Left hindlimb (tissue), 1 donor: Measurements from ENCODE around the gene SCN5A.

ENCODE experiments used
- DNase-seq: peaks from one replicate; pipeline ENCODE4 v3.0.0-alpha.2; 2018

The SCN5A gene

DNA sequence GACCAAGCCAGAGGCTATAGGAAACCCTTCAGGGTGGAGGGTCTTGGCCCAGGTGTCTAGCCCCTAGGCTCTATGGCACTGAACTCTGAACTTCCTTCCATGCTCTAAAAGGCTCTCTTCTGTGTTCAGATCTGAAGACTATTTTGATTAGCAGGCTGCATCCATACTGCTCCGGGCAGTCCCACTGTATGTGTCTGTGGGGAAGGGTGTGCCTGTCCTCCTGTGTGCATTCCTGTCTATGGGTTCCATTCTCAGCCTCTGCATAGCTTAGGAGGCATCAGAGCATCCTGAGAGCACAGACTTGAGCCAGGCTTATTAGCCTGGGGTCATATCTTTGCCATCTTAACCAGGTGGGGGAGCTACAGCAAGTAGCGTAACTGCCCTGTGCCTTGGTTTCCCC lies 115.3 kb downstream of the SCN5A start:
- no peak for DNase-seq

DNA sequence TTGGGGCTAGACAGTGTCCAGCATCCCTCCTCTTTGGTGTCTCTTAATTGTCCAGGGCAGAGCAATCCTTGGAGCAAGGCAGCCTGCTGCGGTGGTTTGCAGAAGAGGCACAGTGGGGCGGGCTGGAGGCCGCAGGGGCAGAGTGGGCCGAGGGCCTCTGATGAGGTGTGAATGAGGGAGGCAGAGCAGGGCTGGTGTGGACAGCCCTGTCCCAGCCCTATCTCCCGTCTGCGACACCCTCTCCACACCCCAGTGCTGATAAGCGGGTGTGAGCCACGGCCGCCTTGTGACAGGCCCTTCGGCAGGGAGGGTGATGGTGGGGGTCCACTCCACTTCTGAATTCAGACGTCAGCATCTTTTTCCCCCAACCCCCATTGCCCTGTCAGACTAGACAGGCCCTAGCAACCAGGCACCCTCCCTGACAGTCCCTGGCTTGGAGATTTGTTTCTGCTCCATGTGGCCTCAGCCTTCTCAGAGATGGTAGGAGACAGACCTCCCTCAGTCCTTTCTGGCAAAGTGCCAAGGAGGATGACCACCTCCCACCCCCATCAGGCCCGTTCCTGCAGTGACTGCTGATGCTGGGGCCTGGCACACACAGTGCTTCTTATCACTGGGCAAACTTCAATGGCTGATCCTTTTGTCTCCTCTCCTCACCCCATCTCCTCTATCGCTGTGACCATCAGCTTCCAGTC lies 116.1 kb downstream of the SCN5A start:
- no peak for DNase-seq

DNA sequence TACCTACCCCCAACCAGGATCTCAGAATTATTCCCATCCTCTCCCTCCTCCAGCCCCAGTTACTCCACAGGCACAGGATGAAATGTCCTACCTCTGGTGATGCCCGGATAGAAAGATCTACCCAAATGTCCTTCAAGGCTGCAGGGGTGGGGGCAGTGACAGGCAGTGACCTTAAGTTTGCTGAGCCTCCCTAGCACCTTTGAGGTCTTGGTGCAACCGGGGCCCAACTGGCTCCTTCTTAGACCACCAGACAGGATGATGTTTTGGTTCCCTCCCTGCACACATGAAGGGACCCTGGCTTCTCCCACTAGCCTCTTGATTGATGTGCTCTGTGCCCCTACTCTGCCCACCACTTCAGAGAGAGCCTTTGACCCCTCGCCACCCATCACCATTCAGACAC lies 117.0 kb downstream of the SCN5A start:
- DNase-seq, result no peak

DNA sequence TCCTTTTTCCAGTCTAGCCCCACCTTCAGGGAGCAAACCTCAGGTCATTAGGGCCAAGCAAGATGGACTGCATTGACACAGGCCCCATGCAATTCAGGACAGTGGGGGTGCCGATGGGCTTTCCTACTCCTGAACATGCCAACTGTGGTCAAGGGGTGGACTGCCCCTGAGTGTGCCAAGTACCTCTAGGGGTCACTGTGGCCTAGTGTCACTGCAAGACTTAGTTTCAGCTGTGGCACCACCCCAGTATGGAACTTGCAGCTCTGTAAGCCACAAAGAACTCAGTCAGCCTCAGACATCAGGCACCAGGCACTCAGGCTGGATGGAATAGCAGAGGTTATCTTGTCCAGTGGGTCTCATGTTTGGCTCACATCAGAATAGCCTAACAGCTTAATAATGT lies 121.0 kb downstream of the SCN5A start:
- DNase-seq, result no peak

DNA sequence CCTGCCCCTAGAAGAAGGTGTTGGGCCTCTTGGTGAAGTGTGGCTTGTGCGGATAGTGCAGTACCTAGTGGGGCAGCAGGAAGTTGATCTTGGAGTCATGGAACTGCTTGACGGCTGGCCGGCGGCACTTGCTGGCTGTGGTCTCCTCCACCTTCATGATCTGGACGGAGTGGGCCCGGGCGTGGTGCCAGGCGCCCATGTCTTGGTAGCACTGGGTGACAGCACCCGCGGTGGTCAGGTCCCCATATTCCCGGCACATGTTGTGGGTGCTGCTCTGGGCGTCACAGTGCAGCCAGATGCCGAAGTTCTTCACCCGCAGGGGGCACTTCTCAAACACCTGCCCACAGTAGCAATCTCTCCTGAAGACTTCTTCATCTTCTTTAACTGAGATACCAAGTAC lies 122.7 kb downstream of the SCN5A start:
- DNase-seq, result no peak

DNA sequence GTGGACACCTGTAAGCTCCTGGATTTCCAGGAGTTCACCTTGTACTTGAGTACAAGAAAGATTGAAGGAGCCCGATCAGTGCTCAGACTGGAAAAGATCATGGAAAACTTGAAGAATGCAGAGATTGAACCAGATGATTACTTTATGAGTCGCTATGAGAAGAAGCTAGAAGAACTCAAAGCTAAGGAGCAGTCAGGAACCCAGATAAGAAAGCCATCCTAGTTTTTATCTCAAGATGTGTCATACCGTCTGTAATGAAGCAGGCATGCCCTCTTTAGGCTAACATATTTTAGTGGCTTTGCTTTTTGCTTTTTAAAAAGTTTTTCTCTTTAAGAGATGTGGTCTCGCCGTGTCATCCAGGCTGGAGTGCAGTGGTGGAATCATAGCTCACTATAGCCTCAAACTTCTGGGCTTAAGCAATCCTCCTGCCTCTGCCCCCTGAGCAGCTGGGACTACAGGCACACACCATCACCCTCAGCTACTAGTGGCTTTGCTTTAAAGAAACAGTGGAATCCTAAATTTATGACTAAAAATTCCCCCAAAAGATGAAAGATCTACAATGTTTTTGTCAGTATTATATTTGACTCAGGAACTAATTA lies 125.2 kb downstream of the SCN5A start:
- no peak for DNase-seq

DNA sequence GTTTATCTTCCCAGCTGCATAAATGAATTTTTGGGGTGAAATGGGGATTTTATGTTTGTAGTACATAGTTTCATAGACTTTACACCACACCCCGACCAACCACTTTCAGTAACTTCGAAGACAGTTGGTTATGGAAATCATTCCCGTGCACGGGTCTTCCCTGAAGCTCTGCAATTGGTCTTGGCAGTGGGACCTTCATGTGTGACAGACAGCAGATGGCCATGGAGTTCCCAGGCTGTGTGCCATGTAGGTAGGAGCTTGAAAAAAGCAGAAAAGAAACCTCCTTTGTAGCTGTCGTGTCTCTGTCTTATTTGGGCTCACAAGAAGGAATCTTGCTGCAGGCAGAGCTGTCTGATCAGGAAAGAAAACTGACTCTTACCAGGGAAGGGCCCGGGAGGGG lies 127.5 kb downstream of the SCN5A start:
- DNase-seq, result no peak

DNA sequence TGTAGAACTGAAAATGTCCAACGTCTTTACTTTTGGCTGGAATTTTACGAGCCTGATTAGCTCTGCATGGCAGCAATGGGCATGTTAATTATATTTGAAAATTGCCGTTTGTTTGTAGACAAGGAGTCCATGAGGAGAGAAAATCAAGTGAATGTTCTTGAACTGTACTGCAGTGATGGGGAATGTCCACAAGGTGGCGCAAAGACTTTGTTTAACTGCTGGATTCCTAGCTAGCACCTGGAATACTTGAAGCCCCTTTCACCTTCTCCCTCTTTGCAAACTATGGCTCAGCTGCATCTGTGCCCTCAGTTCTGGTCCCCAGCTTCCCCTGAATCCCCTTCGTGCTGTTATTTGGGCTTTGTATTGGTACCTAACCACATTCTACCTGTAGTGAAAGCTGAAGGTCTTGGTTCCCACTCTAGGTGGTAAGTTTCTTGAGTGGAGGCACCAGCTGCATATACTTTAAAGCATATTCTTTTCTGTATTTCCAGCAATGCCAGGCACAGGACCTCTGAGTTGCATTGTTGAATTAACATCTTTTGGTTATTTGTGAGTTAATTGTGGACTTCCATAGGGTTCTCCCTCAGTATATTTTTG lies 128.0 kb downstream of the SCN5A start:
- DNase-seq, result peak; percentile 47

DNA sequence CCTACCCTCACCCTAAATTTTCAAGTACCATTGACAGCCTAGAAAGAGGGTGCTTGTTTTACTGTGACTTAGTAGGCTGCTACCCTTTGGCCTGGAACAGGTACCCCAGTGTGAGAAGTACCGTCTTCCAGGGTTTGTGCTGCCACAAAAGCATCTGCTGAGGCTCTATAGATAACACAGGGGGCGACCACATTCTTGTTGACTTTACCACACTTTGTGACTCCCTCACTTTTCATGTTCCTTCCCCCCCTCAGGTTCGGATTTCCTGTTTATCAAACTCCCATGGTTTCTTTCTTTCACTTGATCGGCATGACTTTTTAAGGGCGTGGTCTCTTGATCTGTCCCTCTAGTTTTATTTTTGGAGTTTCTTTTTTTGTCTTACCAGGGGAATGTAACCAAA lies 129.8 kb downstream of the SCN5A start:
- no peak for DNase-seq

DNA sequence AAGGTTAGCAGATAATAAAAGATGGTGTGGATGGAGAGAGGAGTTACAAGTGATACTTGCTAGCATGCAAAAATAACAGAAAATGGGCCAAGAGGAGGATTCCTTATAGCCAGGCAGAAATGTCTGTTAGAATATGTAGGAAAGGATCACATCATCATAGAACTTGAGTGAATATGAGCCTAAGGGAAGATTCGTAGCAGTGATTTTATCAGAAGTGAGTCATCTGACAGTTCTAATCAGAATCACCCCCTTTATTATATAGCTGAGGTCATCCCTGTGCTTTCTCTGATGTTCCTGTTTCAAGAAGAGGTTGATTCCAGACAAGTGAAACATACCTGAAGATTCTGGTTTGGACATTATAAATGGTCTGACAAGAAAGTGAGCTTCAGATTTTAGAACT lies 130.5 kb downstream of the SCN5A start:
- no peak for DNase-seq

DNA sequence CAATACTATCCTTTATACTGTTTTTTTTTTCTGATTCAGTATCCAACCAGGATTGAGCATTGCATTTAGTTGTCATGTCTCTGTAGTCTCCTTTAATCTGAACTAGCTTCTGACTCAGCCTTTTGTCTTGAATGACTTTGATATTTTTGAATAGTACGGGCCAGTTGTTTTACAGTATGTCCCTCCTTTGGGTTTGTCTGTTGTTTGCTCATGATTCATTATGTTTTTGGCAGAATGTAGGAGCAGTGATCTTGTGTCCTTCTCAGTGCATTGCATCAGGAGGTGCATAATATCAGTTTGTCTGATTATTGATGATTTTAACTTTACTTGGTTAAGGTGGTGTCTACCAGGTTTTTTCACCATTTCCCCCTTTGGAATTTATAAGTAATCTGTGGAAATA lies 132.8 kb downstream of the SCN5A start:
- no peak for DNase-seq

DNA sequence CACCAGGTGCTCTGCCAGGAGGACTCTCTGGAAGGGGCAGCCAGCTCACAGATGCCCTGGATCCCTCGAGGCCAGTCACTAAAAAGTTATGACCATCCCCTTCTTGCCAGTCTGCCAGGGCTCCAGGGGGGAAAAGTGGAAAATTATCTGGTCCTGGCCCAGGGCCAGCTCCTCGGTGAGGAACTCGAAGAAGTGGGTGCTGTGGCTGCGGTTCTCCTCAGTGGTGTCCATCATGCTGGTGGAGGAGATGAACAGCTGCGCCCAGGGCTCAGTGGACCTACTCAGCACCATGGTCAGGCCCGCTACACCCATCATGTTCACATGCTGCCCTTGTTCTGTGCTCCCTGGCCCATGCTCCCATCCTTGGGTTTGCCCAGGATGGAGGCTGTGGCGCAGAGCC lies 134.1 kb downstream of the SCN5A start:
- DNase-seq, result no peak

DNA sequence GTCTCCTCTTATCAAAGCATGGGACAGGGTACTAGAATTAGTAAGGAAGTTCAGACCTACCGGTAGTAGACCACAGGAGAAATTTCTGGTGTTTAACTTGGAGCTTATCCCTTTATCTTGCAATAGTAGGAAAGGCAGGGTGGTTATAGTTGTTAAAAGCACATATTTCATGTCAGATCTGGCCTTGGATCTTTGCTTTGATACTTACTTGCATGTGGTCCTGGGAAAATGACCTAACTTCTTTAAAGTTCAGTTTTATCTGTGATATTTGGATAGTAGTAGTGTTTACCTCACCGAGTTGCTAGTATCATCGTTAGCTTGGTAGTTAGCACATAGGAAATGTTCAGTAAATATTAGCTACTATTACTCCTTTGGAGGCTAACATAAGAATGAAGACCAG lies 137.9 kb downstream of the SCN5A start:
- DNase-seq, result no peak

DNA sequence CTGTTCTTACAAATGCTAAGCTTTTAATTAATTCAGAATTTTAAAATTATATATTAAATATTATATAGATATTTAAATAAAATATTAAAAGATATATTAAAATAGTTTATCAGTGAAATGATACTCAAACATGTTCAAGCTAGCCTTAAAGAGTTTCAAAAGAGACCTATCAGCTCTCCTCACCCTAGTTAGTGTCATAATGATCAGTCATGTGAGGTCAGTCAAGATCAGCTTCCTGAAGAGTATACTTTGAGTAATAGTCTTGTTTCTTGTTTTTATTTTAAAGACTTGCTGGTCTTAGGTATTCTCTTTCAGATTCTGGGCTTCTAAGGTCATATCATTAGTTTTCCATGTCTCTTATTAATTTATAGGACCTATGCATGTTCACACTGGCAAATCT lies 138.9 kb downstream of the SCN5A start:
- DNase-seq, result no peak

DNA sequence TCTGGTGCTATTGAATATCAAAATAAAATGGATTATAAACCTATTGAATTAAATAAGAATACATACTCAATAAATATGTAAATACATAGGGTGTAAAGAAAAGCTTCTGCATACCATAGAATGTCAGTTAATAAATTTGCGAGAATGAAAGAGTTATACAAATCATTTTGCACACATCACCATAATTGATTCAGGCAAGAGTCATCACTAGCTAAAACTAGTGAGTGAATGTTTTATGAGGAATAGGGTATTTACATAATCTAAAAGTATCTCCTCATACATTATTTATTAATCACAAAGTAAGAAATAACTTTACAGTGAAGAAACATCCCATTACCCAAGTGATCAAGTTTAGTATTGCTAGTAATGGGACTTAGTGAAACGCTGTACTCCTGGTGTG lies 139.8 kb downstream of the SCN5A start:
- no peak for DNase-seq

DNA sequence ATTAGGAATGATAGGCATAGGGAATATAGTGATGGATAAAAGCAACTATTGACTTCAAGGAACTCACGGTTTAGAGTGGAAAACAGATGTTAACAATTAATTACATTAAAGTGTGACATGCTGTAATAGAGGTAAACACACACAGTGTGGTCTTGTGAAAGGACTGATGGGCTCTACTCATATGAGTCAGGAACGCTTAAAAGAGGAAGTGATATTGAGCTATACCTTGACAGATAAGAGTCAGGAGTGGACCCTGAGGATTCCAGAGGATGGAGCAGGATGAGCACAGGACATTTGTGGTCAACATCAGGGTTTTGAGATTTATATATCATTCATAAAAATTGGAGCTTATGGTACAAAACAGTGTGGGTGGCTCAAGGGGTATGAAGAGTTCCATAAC lies 142.4 kb downstream of the SCN5A start:
- no peak for DNase-seq

DNA sequence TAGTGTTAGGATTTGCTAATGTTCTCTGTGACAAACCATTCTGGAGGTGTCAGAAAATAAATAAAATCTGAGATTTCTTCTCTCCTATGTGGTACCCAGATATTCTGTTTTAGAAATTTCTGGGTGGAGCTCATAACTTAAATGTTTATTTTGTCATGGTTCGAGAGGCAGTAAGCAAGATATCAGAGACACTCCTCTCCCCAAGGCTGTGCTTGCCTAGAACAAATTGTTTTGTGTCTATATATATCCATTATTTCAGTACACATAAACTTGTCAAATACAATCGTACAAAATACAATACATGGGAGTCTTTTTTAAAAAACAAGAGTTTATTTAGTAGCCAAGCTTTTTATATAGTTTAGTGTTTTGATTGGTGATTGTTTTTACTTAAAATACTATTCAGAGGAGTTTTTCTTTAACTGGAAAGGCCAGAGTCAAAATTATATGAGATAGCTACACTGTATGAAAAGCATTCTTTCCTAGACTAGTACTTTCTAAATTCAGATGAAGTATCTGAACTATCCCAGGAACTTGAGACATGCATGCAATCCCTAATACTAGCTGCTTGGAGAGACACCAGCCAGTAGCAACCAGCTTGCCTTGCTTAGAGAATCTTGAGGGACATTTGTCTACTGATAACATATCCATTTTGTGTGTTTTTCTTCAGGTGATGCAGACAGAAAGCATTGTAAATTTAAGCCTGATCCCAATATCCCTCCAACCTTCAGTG lies 148.6 kb downstream of the SCN5A start:
- no peak for DNase-seq
